Measurements from ENCODE around the gene KRT31.
A peak's percentile ranks its signal among the peaks of the same experiment; 100 is the strongest.
"Not testable (repeated sequence)": the region's sequence is repeated elsewhere in the genome, so short reads cannot be mapped to it uniquely, and the experiment has no call there.

KRT31 gene

GRCh38 chr17:41417127-41417526 lies 19.7 kb upstream of the KRT31 start:
- DNase-seq: no peak

- DNase-seq: no peak
Measured at GRCh38 chr17:41416479-41416878, 19.1 kb upstream of the KRT31 start.

- DNase-seq: no peak
Measured at GRCh38 chr17:41415833-41416335, 18.5 kb upstream of the KRT31 start.

- DNase-seq: no peak
Measured at GRCh38 chr17:41415411-41415810, 18.0 kb upstream of the KRT31 start.

DNA sequence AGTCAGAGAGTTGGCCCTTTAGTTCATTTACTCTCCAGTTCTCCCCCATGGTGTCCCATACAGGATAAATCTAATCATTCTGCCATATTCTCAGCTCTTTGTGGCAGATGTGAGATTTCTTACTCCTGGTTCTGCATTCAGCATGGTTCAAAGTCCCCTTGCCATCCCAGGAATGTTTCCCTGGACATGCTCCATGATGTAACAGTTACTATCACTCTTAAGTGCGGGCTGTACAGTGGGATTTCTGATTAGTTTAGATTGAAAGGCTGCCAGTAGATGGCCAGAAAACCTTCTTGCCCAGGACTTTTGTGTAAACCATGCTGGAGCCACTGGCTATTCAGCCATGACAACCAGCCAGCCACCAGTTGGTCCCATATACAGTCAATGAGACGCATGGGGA lies 16.6 kb upstream of the KRT31 start:
- DNase-seq: no peak

DNA sequence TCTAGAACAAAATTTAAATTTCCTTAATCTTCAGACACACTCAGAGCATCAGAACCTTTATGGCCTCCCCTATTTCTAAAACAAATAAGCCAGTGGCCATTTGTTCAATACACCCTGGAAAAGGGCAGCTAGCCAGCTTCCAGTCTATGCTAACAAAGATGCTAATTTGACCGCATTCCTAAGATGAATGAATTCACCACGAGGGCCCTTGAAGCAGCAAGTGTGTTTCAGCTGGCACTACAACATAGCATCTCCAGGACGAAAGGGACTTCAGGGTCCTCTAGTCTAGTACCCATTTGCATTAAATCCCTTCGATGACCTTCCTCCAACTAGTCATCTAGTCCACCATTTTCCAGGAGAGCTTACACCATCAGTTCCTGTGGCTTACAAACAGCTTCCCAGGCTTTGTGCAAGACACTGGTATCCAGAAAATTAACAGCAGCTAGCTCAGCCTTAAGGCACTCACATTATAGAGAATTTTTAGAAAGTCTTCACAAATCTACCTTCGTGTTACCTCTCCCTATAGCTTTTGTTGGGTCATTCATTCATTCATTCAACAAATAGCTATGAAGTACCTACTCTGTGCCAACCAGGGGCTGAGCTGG lies 16.0 kb upstream of the KRT31 start:
- no peak for DNase-seq

- no peak for DNase-seq
Measured at GRCh38 chr17:41411072-41411840, 13.8 kb upstream of the KRT31 start.

DNA sequence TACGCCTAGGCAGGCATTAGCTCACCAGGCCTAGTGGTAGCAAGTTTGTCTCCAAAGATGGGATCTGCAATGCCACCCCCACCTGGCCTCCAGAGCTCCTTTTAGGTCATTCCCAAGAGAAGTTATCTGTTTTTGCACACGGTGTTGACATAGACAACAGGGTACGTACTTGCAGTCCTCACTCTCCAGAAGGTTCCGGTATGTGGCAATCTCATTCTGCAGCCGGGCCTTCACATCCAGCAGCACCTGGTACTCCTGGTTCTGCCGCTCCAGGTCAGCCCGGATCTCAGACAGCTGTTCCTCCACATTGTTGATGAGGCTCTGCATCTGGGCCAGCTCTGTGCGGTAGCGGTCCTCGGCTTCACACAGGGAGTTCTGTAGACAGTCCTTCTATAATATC lies 9.8 kb upstream of the KRT31 start:
- DNase-seq: no peak

GRCh38 chr17:41406205-41406604 lies 8.8 kb upstream of the KRT31 start:
- DNase-seq: no peak

GRCh38 chr17:41404024-41404671 lies 6.7 kb upstream of the KRT31 start:
- DNase-seq: peak; percentile 61

DNA sequence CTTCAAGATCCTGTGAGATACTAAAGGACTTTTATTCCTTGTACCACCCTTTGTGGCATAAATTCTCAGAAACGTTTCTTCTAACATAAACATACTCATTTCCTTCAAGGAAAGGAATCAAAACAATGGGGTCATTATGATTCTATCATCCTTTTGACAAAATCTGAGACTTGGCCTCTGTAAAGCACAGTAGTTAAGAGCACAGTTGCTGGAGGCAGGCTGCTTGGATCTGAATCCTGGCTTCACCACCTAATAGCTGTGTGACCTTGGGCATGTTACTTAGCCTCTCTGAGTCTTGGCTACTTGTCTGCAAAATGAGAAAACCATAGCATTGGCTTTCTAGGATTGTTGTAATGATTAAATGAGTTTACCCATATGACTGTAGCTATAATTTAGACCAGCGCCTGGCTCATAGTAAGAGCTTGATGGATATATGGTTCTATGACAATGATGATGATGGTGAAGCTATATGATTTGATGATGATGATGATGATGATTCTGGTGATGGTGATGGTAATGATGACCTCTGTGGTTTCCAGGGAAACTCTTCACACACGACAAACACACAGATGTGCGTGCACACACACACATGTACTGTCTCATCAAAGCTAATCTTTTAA lies 6.1 kb upstream of the KRT31 start:
- no peak for DNase-seq

DNA sequence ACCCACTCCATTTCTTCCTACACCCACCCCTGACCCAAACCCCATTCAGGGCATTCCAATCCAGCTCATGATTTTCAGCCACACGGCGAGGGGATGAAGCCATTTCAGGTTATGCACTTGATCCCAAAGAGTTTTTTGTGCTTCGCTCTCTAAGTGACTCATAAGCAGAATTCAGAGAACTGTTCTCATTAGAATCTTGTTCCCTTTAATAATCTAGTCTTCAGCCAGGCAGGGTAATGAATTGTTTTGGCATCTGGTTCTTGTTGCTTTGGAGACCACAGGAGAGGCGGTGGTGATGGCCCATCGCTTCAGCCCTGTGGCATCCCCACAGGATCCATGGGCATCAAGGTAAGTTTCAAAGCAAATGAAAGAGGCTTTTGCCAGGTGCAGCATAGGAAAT lies 4.8 kb upstream of the KRT31 start:
- DNase-seq: no peak

DNA sequence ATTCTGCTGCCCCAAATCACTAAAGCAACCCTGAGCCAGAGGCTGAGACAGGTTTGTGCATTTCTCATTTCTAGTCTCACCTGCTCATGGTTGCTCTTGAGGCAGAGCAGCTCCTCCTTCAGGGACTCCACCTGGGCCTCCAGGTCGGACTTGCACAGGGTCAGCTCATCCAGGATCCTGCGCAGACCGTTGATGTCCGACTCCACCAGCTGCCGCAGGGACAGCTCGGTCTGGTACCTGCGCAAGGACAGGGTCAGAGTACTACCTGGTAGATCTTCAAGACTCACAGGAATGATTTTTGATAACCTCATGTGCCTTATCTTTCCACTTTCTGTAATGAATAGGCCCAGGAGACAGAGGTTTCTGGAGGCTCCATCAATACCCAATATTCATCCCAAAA lies 1.1 kb downstream of the KRT31 start:
- DNase-seq: no peak

GRCh38 chr17:41395611-41396010 lies 1.8 kb downstream of the KRT31 start:
- DNase-seq: no peak

DNA sequence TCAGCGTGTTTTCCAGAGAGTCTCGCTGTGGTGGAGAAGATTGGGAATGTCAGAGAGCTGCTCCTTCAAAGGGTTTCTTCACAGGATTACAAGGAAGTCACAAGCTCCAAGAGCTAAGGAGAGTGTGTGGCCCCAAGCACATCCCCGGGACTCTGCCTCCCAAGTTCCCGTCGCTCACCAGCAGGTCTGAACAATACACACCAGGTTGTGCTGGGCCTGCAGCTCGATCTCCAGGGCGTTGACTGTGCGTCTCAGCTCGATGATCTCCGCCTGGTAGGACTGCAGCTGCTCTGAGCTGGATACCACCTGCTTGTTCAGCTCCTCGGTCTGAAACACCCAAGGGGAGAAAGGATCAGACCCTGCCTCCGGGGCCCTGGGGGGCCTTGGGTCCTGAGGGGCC lies 2.4 kb downstream of the KRT31 start:
- not testable (repeated sequence) for DNase-seq

DNA sequence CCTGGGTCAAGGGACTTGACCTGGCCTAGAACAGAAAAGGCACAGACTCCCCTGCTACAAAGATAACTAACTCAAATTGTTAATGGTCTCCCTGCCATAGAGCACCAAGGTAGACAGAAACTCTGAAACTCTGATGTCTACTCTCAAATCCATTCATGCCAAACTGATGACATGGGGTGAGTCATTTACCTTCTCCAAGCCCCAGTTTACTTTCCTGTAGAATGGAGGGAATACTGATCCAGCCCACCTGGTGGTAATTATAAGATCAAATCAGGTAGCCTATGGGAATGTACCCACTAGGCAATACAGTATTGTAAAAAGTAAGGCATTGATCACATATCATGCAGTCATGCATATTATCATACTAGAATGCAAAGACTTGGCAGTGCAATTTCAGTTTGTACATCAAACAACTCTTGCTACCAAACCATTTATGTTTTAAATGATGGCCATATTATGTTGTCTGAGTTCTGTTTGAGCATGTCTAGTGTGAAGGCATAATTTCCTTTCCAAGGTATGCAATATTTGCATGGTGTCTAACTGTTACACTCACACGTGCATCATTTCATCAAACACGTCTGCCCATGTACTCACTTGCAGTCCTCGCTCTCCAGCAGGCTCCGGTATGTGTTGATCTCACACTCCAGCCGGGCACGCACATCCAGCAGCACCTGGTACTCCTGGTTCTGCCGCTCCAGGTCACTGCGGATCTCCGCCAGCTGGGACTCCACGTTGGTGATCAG lies 3.0 kb downstream of the KRT31 start:
- no peak for DNase-seq

- DNase-seq: no peak
Measured at GRCh38 chr17:41393826-41394225, 3.6 kb downstream of the KRT31 start.

DNA sequence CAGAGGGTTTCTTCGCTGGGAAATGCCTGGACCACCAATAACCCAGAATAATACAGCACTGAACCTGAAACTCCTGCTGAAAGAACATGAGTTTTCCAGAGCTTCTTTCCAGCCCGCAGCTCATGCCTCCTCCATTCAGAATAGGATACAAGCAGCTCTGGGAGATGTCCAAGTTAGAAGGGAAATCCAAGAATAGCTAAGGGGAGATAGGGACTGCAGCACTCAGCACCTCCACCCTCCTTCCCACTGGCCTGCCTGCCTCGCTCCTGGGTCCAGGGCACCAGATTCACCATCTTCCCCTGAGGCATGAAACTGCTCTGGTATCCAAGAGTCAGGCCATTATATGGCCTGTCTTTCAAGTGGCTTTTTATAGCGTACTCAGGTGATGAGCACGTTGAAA lies 4.1 kb downstream of the KRT31 start:
- no peak for DNase-seq

DNA sequence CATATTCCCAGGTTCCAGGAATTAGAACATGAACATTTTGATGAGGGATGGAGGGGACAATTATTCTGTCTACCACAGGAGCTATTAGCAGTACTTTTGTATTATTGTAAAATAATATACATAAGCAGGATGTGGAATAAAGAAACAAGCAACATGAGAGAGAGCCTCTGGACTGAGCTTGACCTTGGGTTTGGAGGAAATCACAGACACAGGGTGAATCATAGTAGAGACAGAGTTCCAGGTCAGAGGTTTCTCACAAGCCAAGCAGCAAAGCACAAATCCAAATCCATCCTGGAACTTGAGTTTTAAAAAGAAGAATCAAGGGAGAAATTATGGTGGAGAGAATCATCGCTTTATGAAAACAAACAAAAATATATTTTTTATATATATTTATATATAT lies 5.1 kb downstream of the KRT31 start:
- DNase-seq: no peak

- no peak for DNase-seq
Measured at GRCh38 chr17:41391535-41391934, 5.9 kb downstream of the KRT31 start.

- DNase-seq: no peak
Measured at GRCh38 chr17:41390411-41390938, 6.9 kb downstream of the KRT31 start.

DNA sequence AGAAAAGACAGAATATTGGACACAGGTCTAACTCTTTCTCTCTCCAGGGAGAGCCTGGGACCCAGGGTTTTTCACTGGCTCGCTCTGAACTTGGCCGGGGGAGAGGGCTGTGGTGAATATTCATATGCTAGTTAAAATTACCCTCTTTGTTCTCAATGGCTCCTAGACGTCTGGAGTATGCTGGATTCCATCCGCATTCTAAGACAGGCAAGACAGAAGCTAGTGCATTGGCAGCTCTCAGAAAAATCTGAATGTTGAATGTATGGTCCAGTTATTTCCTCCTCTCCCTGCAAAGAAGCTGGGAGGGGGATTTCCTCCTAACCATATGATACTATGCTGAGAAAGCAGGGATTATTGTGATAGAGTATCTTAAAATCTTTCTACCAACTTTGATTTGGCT lies 9.7 kb downstream of the KRT31 start:
- DNase-seq: no peak

DNA sequence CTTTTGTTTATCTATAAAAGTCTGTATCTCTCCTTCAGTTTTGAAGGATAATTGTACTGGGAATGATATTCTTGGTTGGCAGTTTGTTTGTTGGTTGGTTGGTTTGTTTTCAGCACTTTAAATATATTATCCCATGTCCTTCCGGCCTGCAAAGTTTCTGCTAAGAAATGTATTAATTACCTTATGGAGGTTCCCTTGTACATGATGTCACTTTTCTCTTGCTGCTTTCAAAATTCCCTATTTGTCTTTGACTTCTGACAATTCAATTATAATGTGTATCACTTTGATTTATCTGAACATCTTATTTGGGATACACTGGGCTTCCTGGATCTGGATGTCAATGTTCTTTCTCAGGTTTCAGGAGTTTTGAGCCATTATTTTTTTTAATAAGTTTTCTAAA lies 11.2 kb downstream of the KRT31 start:
- no peak for DNase-seq

All from stimulated activated CD4-positive, alpha-beta T cell treated with anti-CD3 and anti-CD28 coated beads, Interleukin-4, amount 100 ng/mL, for 24 hours (primary cell).